ENCODE results near the gene SNTB2.
"Not testable (repeated sequence)": the region's sequence is repeated elsewhere in the genome, so short reads cannot be mapped to it uniquely, and the experiment has no call there.

SNTB2 gene

GRCh38 chr16:69286941-69287713 is 100.2 kb downstream of the SNTB2 start:
- DNase-seq (ENCODE audit: low read depth) = no peak

- DNase-seq (ENCODE audit: low read depth) = not testable (repeated sequence)
Measured at GRCh38 chr16:69291657-69292056, 104.7 kb downstream of the SNTB2 start.

- DNase-seq (ENCODE audit: low read depth) = no peak
Measured at GRCh38 chr16:69293401-69293800, 106.4 kb downstream of the SNTB2 start.

- DNase-seq (ENCODE audit: low read depth) = no peak
Measured at GRCh38 chr16:69294051-69294450, 107.1 kb downstream of the SNTB2 start.

GRCh38 chr16:69296771-69297170 is 109.8 kb downstream of the SNTB2 start:
- not testable (repeated sequence) for DNase-seq (ENCODE audit: low read depth)

GRCh38 chr16:69298261-69298660 is 111.3 kb downstream of the SNTB2 start:
- no peak for DNase-seq (ENCODE audit: low read depth)

- DNase-seq (ENCODE audit: low read depth) = no peak
Measured at GRCh38 chr16:69301187-69301586, 114.2 kb downstream of the SNTB2 start.

GRCh38 chr16:69301861-69302260 is 114.9 kb downstream of the SNTB2 start:
- DNase-seq (ENCODE audit: low read depth) = no peak

- no peak for DNase-seq (ENCODE audit: low read depth)
Measured at GRCh38 chr16:69302301-69302700, 115.3 kb downstream of the SNTB2 start.

- no peak for DNase-seq (ENCODE audit: low read depth)
Measured at GRCh38 chr16:69306031-69306430, 119.1 kb downstream of the SNTB2 start.

- no peak for DNase-seq (ENCODE audit: low read depth)
Measured at GRCh38 chr16:69307091-69307490, 120.1 kb downstream of the SNTB2 start.

GRCh38 chr16:69307856-69308255 is 120.9 kb downstream of the SNTB2 start:
- no peak for DNase-seq (ENCODE audit: low read depth)

GRCh38 chr16:69309316-69309715 is 122.4 kb downstream of the SNTB2 start:
- DNase-seq (ENCODE audit: low read depth) = no peak

GRCh38 chr16:69310653-69311532 is 123.9 kb downstream of the SNTB2 start, which contains the start of gene VPS4A:
VPS4A (plus strand) TSS chr16:69311350; CDS start chr16:69311512, 162 bp downstream.
- peak; percentile 79 for DNase-seq (ENCODE audit: low read depth)

GRCh38 chr16:69311533-69312387 is 124.8 kb downstream of the SNTB2 start:
- no peak for DNase-seq (ENCODE audit: low read depth)

GRCh38 chr16:69313469-69313868 is 126.5 kb downstream of the SNTB2 start:
- no peak for DNase-seq (ENCODE audit: low read depth)

- DNase-seq (ENCODE audit: low read depth) = no peak
Measured at GRCh38 chr16:69314534-69314933, 127.6 kb downstream of the SNTB2 start.

GRCh38 chr16:69315486-69316311 is 128.7 kb downstream of the SNTB2 start:
- no peak for DNase-seq (ENCODE audit: low read depth)

- no peak for DNase-seq (ENCODE audit: low read depth)
Measured at GRCh38 chr16:69316595-69317034, 129.7 kb downstream of the SNTB2 start.

GRCh38 chr16:69318177-69318910 is 131.4 kb downstream of the SNTB2 start:
- DNase-seq (ENCODE audit: low read depth) = no peak
